ENCODE data around the gene ERC1.

ERC1 gene

DNA sequence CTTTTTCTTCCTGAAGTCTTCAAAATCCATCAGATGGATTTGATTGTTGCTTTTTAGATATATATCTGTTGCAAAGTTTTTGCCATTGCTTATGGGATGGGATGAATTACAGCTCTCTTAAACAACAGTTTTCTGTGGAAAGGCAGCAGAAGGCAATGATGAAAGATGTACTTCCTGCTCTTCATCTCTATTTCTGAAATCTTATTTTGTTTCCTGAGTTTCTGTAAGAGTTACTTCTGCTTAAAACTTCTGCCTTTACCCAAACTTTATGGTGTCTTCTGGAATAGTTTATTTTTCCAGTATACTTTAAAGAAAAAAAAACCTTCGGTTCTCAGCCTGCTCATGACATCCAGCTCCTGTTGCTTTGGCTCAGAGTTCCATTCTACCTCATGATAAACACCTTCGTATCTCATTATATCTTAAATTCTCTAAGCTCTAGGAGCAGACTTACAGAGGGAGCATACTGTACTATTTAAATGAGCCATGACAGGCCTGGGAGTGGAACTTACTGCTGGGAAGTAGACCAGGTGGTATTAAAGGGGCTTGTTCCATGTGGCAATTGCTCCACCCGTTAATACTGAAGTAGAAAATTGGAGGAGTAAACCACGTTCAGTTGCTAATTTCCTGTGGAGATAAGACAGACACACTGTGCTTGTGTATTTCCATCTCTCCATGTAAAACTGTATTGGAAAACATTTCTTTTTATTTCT is 314.9 kb downstream of the ERC1 start:
- no peak overlapping the region for H3K4me3 ChIP-seq (ENCODE audit: low read depth, low read length)
- TF ChIP-seq, protein P1, sequence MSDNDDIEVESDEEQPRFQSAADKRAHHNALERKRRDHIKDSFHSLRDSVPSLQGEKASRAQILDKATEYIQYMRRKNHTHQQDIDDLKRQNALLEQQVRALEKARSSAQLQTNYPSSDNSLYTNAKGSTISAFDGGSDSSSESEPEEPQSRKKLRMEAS (IDR thresholded peaks at IDR 0.05; ENCODE audit: low read depth, low read length): no peak
- no peak for TF ChIP-seq POLR2A (IDR thresholded peaks at IDR 0.05; ENCODE audit: extremely low read depth, insufficient read length)
- TF ChIP-seq, protein P2, sequence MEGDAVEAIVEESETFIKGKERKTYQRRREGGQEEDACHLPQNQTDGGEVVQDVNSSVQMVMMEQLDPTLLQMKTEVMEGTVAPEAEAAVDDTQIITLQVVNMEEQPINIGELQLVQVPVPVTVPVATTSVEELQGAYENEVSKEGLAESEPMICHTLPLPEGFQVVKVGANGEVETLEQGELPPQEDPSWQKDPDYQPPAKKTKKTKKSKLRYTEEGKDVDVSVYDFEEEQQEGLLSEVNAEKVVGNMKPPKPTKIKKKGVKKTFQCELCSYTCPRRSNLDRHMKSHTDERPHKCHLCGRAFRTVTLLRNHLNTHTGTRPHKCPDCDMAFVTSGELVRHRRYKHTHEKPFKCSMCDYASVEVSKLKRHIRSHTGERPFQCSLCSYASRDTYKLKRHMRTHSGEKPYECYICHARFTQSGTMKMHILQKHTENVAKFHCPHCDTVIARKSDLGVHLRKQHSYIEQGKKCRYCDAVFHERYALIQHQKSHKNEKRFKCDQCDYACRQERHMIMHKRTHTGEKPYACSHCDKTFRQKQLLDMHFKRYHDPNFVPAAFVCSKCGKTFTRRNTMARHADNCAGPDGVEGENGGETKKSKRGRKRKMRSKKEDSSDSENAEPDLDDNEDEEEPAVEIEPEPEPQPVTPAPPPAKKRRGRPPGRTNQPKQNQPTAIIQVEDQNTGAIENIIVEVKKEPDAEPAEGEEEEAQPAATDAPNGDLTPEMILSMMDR (IDR thresholded peaks at IDR 0.05; ENCODE audit: low read depth, low read length): no peak
- no peak for TF ChIP-seq MYC (IDR thresholded peaks at IDR 0.05; ENCODE audit: low read depth, low read length)

DNA sequence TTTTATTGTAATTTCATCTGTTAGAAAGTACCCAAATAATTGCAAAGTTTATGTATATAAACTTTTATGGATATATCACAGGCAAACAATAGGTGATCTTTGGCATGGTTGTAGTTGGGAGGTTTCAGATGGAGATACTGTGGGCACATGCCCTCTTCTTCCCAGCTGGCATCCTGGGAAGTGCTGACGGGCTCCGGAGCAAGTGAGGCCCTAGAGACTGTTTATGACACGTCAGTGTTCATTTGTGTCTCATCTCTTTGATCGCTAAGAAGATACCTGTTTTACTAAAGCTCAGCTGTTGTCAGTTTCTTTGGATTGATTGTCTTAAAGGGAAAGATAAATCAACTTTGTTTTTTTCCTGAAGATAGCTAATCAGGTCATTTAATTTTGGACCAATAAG is 315.8 kb downstream of the ERC1 start:
- no peak for DNase-seq (ENCODE audit: low read depth)
- TF ChIP-seq POLR2A (IDR thresholded peaks at IDR 0.05; ENCODE audit: extremely low read depth, insufficient read length): no peak
- TF ChIP-seq, protein P1 (IDR thresholded peaks at IDR 0.05; ENCODE audit: low read depth, low read length): no peak
- TF ChIP-seq MYC (IDR thresholded peaks at IDR 0.05; ENCODE audit: low read depth, low read length): no peak
- TF ChIP-seq, protein P2 (IDR thresholded peaks at IDR 0.05; ENCODE audit: low read depth, low read length): no peak
- H3K4me3 ChIP-seq (ENCODE audit: low read depth, low read length): no peak overlapping the region

More for the DNA sequence above, 314.9 kb downstream of the ERC1 start:
- DNase-seq (ENCODE audit: low read depth): peak; percentile 49

DNA sequence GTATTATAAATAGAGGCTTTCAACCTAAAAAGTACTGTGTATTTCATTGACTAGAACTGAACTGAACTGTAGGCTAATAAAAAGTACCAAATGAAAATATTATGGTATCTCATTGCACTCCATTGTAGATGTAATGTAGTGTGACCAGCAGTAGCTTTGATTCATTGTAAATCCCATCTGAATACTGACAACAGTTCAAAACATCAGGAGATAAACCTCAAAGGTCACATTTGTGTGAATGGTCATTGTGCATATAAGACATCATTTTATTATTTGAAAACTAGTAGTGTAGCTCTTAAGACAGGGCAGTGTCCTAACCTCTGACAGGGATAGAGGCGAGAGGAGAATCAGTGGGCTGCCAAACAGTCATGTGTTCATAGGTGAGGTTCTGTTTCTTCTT is 316.8 kb downstream of the ERC1 start:
- no peak for DNase-seq (ENCODE audit: low read depth)
- no peak overlapping the region for H3K4me3 ChIP-seq (ENCODE audit: low read depth, low read length)
- TF ChIP-seq MYC (IDR thresholded peaks at IDR 0.05; ENCODE audit: low read depth, low read length) (no peak), POLR2A (IDR thresholded peaks at IDR 0.05; ENCODE audit: extremely low read depth, insufficient read length) (no peak)
- TF ChIP-seq, protein P1 (IDR thresholded peaks at IDR 0.05; ENCODE audit: low read depth, low read length): no peak
- TF ChIP-seq, protein P2 (IDR thresholded peaks at IDR 0.05; ENCODE audit: low read depth, low read length): no peak

DNA sequence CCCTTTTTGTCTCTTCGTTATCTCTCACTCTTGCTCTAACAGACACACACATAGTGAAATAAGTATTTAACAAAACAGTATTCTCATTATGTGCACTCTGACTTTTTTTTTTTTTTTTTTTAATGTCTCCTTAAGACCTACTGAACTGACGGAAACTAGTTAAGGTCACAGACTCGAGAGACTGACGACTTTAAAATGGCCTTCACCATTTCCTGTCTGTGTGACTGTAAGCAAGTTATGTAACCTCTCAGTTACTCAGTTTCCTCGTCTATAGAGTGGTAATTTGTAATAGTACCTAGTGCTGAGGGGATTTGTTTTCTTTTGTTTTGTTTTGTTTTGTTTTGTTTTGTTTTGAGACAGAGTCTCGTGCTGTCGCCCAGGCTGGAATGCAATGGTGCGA is 318.6 kb downstream of the ERC1 start:
- no peak overlapping the region for H3K4me3 ChIP-seq (ENCODE audit: low read depth, low read length)
- TF ChIP-seq MYC (IDR thresholded peaks at IDR 0.05; ENCODE audit: low read depth, low read length) (no peak), POLR2A (IDR thresholded peaks at IDR 0.05; ENCODE audit: extremely low read depth, insufficient read length) (no peak)
- TF ChIP-seq, protein P2 (IDR thresholded peaks at IDR 0.05; ENCODE audit: low read depth, low read length): no peak
- TF ChIP-seq, protein P1 (IDR thresholded peaks at IDR 0.05; ENCODE audit: low read depth, low read length): no peak
- peak; percentile 44 for DNase-seq (ENCODE audit: low read depth)

DNA sequence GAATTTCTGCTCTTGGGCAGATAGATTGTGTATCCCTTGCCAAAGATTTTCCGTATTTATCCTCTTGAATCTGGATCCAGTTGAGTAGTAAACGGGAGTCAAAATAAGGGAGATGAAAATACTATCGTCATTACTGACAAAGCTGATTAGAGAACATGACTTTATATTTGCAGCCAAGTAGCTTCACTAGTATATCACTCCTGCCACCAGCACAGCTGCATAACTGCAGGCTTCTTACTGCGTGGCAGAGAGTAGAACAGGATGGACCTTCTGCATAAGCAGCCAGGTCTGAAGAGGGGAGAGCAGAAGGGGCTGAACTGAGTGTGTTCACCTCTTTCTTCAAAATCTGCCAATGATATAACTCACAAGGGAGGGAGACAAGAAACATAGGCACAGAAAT is 319.6 kb downstream of the ERC1 start:
- no peak for DNase-seq (ENCODE audit: low read depth)
- TF ChIP-seq, protein P1 (IDR thresholded peaks at IDR 0.05; ENCODE audit: low read depth, low read length): no peak
- H3K4me3 ChIP-seq (ENCODE audit: low read depth, low read length): no peak overlapping the region

DNA sequence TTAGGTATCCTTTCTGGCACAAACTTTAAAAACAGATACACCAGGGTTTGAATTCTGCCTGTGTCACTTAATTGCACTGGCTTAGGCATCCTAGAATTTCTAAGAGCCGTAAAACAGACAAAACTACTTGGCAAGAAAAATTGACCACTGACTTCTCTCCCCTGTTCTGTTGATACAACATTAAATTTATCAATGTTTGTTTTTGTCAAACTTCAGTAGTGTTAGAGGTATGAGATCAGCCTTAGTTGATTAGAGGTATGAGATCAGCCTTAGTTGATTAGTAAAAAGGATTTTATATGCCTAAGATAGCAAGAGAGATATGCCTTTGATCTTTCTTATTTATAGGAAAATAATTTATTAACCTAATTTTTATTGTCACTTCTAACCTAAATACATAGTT is 320.1 kb downstream of the ERC1 start:
- H3K4me3 ChIP-seq (ENCODE audit: low read depth, low read length): no peak overlapping the region
- TF ChIP-seq POLR2A (IDR thresholded peaks at IDR 0.05; ENCODE audit: extremely low read depth, insufficient read length): no peak
- TF ChIP-seq, protein P1 (IDR thresholded peaks at IDR 0.05; ENCODE audit: low read depth, low read length): no peak
- TF ChIP-seq MYC (IDR thresholded peaks at IDR 0.05; ENCODE audit: low read depth, low read length): no peak
- TF ChIP-seq, protein P2 (IDR thresholded peaks at IDR 0.05; ENCODE audit: low read depth, low read length): no peak
- DNase-seq (ENCODE audit: low read depth): no peak

Measured in NB4 (cell line).